IgD-negative memory B cell (primary cell): ENCODE measurements around the gene C16orf90. TPM values are rescaled to one million over a fixed set of nuclear protein-coding genes. Genes with fewer than 3 reads are reported as not detected.

Experiments used
- H3K27ac Mint-ChIP-seq, 3 donors: one replicate each; pipeline ENCODE4 v1.8.0; 2020 to 2022; ENCODE audit warnings: mild to moderate bottlenecking in 3 of 3, mixed read lengths in 3 of 3, moderate library complexity in 1 of 3
- H3K27me3 Mint-ChIP-seq: one replicate; pipeline ENCODE4 v1.8.0; 2021; ENCODE audit warnings: mixed read lengths
- H3K36me3 Mint-ChIP-seq: one replicate; pipeline ENCODE4 v1.8.0; 2020; ENCODE audit warnings: mild to moderate bottlenecking, mixed read lengths
- H3K4me1 Mint-ChIP-seq, 3 donors: one replicate each; pipeline ENCODE4 v1.8.0; 2020 to 2022; ENCODE audit warnings: mixed read lengths in 3 of 3, mild to moderate bottlenecking in 1 of 3
- H3K4me3 Mint-ChIP-seq, 4 donors: one replicate each; pipeline ENCODE4 v1.8.0; 2020 to 2022; ENCODE audit warnings: mild to moderate bottlenecking in 4 of 4, mixed read lengths in 4 of 4, moderate library complexity in 3 of 4
- H3K9me3 Mint-ChIP-seq, 3 donors: one replicate each; pipeline ENCODE4 v1.8.0; 2020 to 2021; ENCODE audit warnings: mixed read lengths in 3 of 3, mild to moderate bottlenecking in 1 of 3
- polyA plus RNA-seq: library from polyadenylated mRNA; unstranded; fragments of 300-500 nt; fragmentation: Illumina TruSeq; gene quantifications from one replicate; pipeline ENCODE4 v1.2.3, GENCODE V29; 2021

Gene C16orf90
- polyA plus RNA-seq, 1 donor from 2014 or later: not detected

DNA sequence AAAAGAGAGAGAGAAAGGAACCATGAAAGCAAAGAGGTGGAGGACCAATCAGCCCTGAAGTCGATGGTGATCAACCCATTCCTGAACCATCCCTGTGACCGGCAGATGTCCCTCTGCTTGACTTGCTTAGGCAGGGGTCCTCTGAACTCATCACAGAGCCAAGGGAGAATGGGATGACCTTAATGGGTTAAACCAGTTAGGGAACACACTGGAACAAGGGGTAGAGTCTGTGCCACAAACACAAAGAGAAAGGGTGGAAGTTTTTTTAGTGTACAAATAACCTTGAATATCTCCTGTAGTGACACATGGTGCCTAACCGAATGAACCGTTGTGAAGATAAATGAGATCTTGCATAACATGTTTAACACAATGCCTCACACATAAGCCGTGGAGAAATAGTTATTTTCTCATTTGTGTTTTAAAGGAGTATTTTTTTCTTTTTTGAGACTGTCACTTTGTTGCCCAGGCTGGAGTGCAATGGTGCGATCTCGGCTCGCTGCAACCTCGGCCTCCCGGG, 40.6 kb downstream of the C16orf90 start:
- H3K4me1 Mint-ChIP-seq: peaks cover 17 to 21% (median 20%) of the 10 kb centered on the region in 3 donors
- H3K27me3 Mint-ChIP-seq: no peaks in the 10 kb centered on the region
- peak overlapping the region in 3 of 4 donors; percentile 45 to 79 (median 55) for H3K4me3 Mint-ChIP-seq
- H3K36me3 Mint-ChIP-seq: no peaks in the 10 kb centered on the region
- no peaks in the 10 kb centered on the region for H3K9me3 Mint-ChIP-seq
- H3K27ac Mint-ChIP-seq: peak overlapping the region in 1 of 3 donors; percentile 73

DNA sequence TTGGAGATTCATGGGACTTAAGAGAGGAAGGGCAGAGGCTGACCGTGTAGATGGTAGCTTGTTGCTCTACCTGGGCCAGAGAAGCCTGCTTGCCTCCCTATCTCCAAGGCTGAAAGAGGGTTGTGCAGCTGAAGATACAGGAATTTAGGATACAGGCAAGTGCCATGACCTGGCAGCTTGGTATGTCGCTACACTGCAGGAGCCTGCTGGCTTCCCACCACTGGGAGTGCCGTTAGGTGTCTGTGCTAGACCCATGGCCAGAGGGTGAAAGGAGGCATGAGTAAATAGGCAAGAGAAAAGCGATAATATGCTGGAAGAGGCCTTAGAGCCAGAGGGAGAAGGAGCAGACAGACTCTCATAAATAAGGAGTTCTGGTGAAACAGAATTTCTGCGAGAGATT, 41.2 kb downstream of the C16orf90 start:
- Mint-ChIP-seq H3K9me3 (no peaks in the 10 kb centered on the region), H3K36me3 (no peaks in the 10 kb centered on the region), H3K27ac (peak overlapping the region in 1 of 3 donors; percentile 73), H3K27me3 (no peaks in the 10 kb centered on the region), H3K4me3 (peak overlapping the region in 2 of 4 donors; percentile 55 to 79), H3K4me1 (peaks cover 11 to 16% (median 14%) of the 10 kb centered on the region in 3 donors)

DNA sequence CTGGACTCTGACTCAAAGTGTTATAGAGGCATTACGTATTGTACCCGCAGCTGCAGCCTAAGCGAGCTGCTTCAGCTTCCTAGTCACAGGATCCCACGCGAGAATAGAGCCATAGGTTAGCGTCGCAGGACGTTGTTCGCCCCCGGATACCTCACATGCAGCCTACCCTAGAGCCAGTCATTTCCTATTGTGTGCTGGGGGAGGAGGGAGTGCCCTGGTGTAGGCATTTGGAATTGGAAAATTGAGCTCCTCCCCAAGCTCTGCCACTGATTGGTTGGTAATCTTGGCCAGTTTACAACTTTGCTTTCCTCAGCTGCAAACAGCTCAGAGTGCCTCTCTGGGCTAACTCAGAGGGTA, 51.3 kb downstream of the C16orf90 start:
- no peaks in the 10 kb centered on the region for H3K27me3 Mint-ChIP-seq
- peaks cover 9 to 16% (median 9%) of the 10 kb centered on the region in 3 donors for H3K4me1 Mint-ChIP-seq
- peaks cover 3 to 13% (median 9%) of the 10 kb centered on the region in 3 donors for H3K9me3 Mint-ChIP-seq
- H3K36me3 Mint-ChIP-seq: peaks cover 8% of the 10 kb centered on the region
- H3K27ac Mint-ChIP-seq: peak overlapping the region; percentile 88 to 97 (median 93)
- peak overlapping the region; percentile 96 to 99 (median 98) for H3K4me3 Mint-ChIP-seq

Other genes starting within 250 kb of the C16orf90 start
- not detected for gene MEFV, start 238.9 kb downstream of the C16orf90 start, polyA plus RNA-seq
- gene ZNF263, start 212.0 kb downstream of the C16orf90 start, polyA plus RNA-seq: 61.3 TPM
- gene TIGD7, start 190.1 kb downstream of the C16orf90 start, polyA plus RNA-seq: 4.4 TPM
- gene ZNF75A, start 190.0 kb downstream of the C16orf90 start, polyA plus RNA-seq: 27.1 TPM
- gene OR2C1, start 139.6 kb downstream of the C16orf90 start, polyA plus RNA-seq: not detected
- gene ZSCAN32, start 94.5 kb downstream of the C16orf90 start, polyA plus RNA-seq: 16.9 TPM
- gene ZNF174, start 94.3 kb downstream of the C16orf90 start, polyA plus RNA-seq: 15.5 TPM
- gene ZNF597, start 52.0 kb downstream of the C16orf90 start, polyA plus RNA-seq: 1.0 TPM
- gene NAA60, start 51.8 kb downstream of the C16orf90 start, polyA plus RNA-seq: 36.5 TPM
- gene CLUAP1, start 5.5 kb upstream of the C16orf90 start, polyA plus RNA-seq: 3.9 TPM
- gene NLRC3, start 81.9 kb upstream of the C16orf90 start, polyA plus RNA-seq: 19.8 TPM
- 1.4 TPM for gene SLX4, start 116.1 kb upstream of the C16orf90 start, polyA plus RNA-seq
- 12.4 TPM for gene DNASE1, start 159.2 kb upstream of the C16orf90 start, polyA plus RNA-seq
- gene TRAP1, start 222.0 kb upstream of the C16orf90 start, polyA plus RNA-seq: 62.7 TPM